ENCODE results near the gene ZNF654.

- TF ChIP-seq CTCF (conservative IDR thresholded peaks at IDR 0.05; ENCODE audit: low read depth in 2 of 2): no peak
- no peak for TF ChIP-seq JUNB (IDR thresholded peaks at IDR 0.05; ENCODE audit: unreplicated experiment)
- TF ChIP-seq POLR2AphosphoS5 (IDR thresholded peaks at IDR 0.05; ENCODE audit: low read depth): no peak
- TF ChIP-seq ETS1 (IDR thresholded peaks at IDR 0.05): no peak
- no peak for TF ChIP-seq REST (IDR thresholded peaks at IDR 0.05; ENCODE audit: unreplicated experiment)
- TF ChIP-seq EZH2 (IDR thresholded peaks at IDR 0.05; ENCODE audit: low read depth, unreplicated experiment): no peak
- TF ChIP-seq EZH2phosphoT487 (IDR thresholded peaks at IDR 0.05; ENCODE audit: unreplicated experiment): no peak
- no peak for TF ChIP-seq CREB1 (CRISPR knock-in tag; IDR thresholded peaks at IDR 0.05; ENCODE audit: low read depth)
- TF ChIP-seq STAT1 (IDR thresholded peaks at IDR 0.05; ENCODE audit: unreplicated experiment): no peak
- TF ChIP-seq ZNF331 (CRISPR knock-in tag; IDR thresholded peaks at IDR 0.05; ENCODE audit: low read depth): no peak
Measured at GRCh38 chr3:88031642-88032077, 27.4 kb upstream of the ZNF654 start.
